ENCODE measurements around the gene FAM107B.

FAM107B gene

GRCh38 chr10:14758451-14758850 lies 16.2 kb downstream of the FAM107B start:
- H3K4me3 ChIP-seq (ENCODE audit: low read depth, low read length), result no peak overlapping the region
- TF ChIP-seq CTCF (IDR thresholded peaks at IDR 0.05; ENCODE audit: low read depth, low read length), result no peak

GRCh38 chr10:14757986-14758385 lies 16.7 kb downstream of the FAM107B start:
- TF ChIP-seq CTCF (IDR thresholded peaks at IDR 0.05; ENCODE audit: low read depth, low read length), result no peak
- H3K4me3 ChIP-seq (ENCODE audit: low read depth, low read length), result no peak overlapping the region

GRCh38 chr10:14757394-14757793 lies 17.3 kb downstream of the FAM107B start:
- TF ChIP-seq CTCF (IDR thresholded peaks at IDR 0.05; ENCODE audit: low read depth, low read length), result no peak
- no peak overlapping the region for H3K4me3 ChIP-seq (ENCODE audit: low read depth, low read length)

GRCh38 chr10:14753441-14753840 lies 21.3 kb downstream of the FAM107B start:
- H3K4me3 ChIP-seq (ENCODE audit: low read depth, low read length), result no peak overlapping the region
- no peak for TF ChIP-seq CTCF (IDR thresholded peaks at IDR 0.05; ENCODE audit: low read depth, low read length)

GRCh38 chr10:14751921-14752320 lies 22.8 kb downstream of the FAM107B start:
- H3K4me3 ChIP-seq (ENCODE audit: low read depth, low read length), result no peak overlapping the region
- TF ChIP-seq CTCF (IDR thresholded peaks at IDR 0.05; ENCODE audit: low read depth, low read length), result no peak

- TF ChIP-seq CTCF (IDR thresholded peaks at IDR 0.05; ENCODE audit: low read depth, low read length), result no peak
- H3K4me3 ChIP-seq (ENCODE audit: low read depth, low read length), result no peak overlapping the region
Measured at GRCh38 chr10:14751014-14751896, 23.4 kb downstream of the FAM107B start.

GRCh38 chr10:14749070-14749809 lies 25.5 kb downstream of the FAM107B start:
- no peak overlapping the region for H3K4me3 ChIP-seq (ENCODE audit: low read depth, low read length)
- no peak for TF ChIP-seq CTCF (IDR thresholded peaks at IDR 0.05; ENCODE audit: low read depth, low read length)

Measured in WI38 (cell line).